GM11168 (cell line): ENCODE measurements around the gene BANP.
"Not testable (repeated sequence)": the region's sequence is repeated elsewhere in the genome, so short reads cannot be mapped to it uniquely, and the experiment has no call there.

Source experiments
- in situ Hi-C: fragments of 300-500 bp; cut with MboI; formaldehyde crosslinking; loops from one replicate; pipeline ENCODE4 v1.12.0; 2022; ENCODE audit warnings: low sequenced_read_pairs; ENCODE audit not compliant: unreplicated experiment

BANP gene

DNA sequence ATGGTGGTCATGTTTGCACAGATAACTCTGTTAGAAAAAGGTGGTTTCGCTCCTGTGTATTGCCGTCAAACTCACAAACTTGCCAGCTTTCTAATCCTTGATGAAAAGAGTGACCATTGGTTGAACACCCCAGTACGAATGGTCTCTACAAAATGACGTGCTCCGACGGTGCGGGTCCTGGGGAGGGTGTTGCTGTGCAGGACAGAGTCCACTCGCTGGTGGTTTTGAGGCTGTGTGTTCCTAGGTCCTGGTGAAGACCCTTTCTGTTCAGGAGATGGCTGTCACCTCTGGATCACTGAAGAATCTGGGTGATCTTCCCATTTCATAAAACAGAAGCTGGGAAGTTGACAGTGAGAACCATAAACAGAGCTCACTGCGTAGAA is 87.3 kb downstream of the BANP start:
- in situ Hi-C loops = not testable (repeated sequence)

DNA sequence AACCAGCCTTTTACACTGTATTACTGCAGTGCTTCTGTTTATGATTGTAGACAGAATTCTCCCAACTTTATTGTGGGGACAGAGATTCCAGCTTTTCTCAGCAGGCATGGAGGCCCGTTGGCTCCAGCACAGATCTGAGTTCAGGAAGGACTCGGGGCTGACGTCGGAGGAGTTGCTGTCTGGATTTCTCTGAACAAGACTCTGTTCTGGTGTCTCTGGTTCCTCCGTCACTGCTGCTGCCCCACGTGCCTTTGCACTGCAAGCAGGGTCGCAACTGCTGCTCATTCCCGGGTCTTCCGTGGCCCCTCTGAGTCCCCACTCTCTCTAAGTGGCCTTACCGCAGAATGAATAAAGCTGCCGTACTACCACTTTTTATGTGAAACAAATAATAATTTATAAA is 88.4 kb downstream of the BANP start:
- in situ Hi-C loops = no loop called here

DNA sequence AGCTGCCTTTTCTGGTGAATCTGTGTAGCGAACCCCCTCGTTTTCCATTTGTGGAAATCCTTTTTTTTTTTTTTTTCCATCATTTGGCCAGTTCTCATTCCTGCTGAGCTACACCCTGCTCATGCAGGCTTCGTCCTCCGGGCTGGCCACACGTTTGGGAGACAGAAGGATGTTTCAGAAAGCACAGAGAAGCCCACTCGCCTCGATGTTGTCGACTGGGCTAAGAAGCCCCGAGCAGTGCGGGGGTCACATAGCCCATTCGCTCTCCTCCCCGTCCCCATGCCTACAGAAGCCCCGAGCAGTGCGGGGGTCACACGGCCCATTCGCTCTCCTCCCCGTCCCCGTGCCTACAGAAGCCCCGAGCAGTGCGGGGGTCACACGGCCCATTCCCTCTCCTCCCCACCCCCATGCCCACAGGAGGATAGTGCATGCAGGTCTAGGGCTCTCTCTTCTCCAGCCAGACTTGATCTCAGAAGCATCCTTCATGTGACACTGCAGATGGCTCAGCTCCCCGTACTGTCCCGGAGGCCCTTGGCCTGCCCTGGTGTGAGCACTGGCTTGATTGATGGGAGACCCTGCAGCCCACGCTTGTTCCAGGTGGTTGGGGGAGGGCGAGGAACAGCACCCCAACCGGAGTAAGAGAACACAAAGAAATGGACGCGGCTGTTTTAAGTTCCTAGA is 89.1 kb downstream of the BANP start:
- in situ Hi-C loops = not testable (repeated sequence)

DNA sequence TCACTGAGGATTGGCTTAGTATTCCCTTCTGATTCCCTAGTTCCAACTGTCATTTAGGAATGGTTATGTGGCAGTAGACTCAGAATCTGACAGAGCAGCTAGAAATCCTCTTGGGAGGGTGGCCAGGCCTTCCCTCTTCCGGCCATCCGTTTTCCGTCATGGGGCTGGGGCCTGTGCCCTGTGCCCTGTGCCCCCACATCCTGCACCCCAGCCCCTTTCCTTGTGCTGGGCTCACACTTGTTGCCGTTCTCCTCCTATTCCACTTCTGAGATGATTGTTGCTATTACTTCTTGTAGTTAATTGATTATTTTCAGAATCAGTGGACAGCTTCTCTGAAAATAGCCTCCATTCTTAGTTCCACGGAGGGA is 89.6 kb downstream of the BANP start:
- in situ Hi-C loops = not testable (repeated sequence)

DNA sequence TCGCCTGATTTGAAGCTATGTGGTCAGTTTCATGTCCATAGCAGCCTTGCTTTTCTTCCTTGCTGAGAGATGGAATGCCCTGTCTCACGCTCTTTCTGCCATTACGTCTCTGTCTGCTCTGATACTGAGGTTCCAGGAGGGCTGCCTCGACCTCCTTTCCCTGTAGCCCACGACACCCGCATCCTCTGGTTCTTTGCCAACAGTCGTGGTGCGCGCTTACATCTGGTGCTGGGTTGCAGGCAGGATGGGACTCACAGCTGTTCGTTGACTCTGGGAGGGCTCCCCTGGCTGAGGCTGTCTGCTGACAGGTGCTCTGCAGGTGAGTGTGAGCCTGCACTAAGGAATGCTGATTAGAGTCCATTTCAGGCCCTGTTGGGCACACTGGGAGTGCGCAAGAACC is 90.3 kb downstream of the BANP start:
- in situ Hi-C loops = not testable (repeated sequence)

DNA sequence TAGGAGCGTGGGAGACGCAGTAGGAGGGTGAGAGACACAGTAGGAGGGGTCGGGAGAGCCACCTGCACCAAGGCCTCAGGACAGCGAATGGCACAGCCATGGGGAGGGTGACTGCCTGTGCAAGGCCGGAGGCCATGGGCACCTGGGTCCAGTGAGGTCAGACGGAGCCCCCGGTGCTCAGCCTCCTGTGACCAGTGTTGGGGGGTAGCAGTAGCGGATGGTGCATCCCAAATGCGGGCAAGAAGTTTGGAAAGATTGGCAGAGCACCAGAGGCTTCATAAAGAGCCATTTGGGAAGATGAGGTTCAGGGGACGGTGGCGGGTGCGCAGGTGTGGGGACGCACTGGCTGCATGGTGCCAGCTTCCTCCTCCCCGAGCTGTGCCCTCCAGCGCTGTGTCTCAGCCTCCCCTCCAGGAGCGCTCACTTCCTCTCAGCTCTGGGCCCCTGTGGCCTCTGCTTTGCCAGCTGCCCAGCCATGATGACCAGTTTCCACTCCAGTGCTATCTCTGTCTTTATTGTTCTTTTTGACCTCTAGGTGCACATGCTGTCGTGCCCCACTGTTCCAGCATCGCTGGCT is 90.8 kb downstream of the BANP start:
- in situ Hi-C loops = not testable (repeated sequence)

DNA sequence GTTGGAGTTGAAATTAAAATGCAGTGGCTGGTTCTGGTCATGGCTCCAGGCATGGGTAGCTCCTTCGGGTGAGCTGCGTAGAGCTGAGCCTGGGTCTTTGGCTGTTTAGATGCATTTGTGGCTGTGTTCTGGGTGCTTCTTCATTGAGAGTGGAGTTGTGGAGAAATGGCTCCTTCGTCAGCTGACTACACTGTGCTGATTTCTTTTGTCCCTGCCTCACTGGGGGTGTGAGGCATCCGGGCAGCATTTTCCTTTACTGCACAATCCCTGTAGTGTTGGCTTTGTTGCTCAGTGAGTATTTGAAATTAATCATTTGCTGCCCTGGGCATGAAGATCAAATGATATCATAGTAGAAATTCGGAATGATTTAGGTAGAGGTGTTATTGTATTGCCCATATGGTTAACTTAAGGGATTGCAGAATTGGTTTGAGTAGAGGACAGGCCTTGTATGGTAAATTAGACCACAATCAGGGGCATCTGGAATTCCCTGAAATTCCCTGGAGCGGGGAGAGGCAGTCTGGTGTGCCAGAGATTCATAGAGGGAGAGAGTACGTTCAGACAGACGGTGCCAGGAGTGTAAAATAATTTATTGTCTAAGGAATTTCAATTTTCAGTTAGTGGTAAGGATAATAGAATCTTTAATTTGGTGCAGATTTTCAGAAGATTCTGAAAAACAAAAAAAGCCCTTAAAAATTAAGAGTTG is 92.1 kb downstream of the BANP start:
- in situ Hi-C loops = not testable (repeated sequence)

DNA sequence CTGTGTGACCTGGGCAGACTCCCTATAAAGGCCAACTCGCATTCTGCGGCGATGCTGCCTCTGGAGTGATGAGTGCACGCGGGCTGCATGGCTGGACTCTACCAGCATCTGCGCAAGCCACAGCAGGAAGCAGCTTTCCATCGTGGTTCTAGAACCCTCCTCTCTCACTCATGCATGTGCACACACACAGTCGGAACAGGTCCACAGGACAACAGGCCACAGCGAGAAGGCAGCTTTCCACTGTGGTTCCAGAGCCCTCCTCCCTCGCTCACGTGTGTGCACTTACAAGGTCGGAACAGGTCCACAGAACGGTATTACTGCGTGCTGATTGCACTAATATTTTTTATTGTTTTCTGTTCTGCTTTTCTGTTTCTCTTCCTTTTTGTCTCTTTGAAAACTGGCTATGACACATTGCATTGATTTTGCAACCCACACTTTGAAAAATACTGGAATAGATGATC is 92.9 kb downstream of the BANP start:
- in situ Hi-C loops = not testable (repeated sequence)

DNA sequence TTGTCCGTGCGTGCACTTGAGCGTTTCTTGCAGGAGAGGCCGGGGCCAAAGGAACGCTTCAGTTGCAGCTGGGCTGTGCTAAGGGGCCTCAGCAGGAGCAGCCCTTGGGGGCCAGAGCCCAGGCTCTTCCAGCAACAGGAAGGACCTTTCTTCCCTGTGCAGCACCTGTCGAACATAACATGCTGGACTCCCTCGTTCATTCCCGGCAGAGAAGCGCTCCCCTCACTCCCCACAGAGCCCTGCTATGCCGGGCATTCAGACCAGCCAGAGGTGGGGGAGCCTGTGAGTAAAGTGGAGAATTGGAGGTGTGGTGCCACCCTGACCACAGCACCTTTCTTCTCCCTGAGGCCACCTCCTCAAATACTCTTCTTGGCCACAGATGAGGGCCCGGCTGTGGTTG is 94.1 kb downstream of the BANP start:
- in situ Hi-C loops = not testable (repeated sequence)

DNA sequence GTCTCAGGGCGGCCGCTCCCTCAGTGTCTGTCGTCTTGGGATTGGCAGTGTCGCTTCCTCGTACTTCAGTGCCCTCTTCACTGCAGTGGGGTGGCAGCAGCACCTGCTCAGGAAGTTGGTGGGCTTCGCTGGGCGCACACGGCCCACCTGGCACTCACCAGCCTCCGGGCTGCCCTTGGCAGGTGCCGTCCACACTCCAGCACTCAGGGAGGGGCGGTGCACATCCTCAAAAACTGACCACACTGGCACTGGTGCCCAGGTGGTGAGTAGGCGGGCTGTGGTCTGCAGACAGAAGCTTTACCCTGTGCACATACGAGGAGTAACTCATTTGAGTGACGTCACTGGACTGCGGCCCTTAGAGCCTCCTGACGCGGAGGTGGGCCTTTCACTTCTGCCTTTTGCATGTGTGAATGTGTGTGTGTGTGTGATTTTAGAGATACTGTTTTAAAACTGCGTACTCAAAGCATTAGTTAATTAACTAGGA is 94.6 kb downstream of the BANP start:
- in situ Hi-C loops = no loop called here

DNA sequence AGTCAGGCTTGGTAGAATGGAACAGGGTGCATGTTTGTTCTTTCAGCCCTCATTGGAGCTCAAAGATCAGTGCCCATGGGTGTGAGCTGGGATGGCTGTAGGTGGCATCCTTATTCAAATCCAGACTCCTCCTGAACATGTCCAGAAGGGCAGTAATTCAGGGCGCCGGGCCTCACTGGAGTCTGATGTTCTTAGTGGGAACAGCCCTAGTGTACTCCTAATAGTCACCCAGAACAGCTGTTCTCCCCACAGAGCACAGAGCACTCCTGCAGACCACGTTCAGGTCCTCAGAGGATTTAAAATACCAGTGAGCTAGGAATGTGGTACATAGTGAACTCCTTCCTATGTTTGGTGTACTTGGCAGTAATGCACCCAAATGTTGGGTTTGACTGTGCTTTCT is 96.2 kb downstream of the BANP start:
- in situ Hi-C loops = no loop called here

DNA sequence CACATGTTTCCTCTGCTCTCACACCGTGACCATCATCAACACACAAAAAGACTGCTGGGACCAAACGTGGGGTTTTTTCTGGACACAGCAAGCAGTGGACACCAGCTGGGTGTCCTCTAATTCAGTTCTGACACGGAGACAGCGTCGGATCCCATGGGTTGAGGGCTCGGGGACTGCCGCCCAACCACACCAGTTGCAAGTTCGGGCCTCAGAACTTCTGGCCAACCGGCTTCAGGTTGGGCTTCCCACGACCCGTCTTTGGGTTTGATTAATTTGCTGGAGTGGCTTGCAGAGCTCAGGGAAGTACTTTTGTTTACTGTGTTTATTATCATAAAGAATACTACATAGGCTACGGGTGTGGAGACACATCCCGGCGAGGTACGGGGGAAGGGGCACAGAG is 97.8 kb downstream of the BANP start:
- in situ Hi-C loops = no loop called here

DNA sequence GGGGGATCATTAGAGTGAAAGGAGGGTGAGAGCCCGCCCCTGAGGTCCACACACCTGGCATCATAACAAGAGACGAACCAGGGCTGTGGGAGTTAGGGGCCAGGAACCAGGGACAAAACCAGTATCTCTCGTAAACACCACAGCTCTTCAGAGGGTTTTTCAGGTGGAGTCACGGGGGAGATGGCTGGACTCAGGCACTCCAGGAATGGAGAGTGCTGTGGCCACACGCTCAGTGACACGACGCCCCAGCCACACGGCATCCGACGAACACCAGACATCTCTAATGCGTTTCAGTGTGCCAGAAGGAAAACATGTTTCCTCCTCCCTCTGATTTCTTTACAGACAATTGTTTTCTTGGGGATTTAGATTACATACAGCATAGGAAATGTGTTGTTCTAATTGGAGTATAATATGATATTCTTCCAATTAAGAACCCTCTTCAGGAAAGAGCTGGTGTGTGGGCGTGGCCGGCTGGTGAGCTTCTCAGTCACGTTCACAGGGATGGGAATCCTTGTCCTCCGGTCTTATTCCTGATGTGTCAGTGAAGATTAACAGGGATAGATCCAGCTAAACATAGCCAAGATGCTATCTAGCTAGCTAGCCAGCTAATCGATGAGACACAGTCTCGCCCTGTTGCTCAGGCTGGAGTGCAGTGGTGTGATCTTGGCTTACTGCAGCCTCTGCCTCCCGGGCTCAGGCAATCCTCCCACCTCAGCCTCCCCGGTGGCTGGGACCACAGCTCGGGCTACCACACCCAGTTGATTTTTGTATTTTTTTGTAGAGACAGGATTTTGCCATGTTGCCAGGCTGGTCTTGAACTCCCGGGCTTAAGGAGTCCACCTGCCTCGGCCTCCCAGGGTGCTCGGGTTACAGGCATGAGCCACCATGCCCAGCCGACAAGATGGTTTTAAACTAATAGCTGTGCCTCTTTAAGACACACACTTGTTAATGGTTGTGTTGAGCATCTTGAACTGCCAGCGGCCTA is 98.6 kb downstream of the BANP start:
- in situ Hi-C loops = no loop called here

DNA sequence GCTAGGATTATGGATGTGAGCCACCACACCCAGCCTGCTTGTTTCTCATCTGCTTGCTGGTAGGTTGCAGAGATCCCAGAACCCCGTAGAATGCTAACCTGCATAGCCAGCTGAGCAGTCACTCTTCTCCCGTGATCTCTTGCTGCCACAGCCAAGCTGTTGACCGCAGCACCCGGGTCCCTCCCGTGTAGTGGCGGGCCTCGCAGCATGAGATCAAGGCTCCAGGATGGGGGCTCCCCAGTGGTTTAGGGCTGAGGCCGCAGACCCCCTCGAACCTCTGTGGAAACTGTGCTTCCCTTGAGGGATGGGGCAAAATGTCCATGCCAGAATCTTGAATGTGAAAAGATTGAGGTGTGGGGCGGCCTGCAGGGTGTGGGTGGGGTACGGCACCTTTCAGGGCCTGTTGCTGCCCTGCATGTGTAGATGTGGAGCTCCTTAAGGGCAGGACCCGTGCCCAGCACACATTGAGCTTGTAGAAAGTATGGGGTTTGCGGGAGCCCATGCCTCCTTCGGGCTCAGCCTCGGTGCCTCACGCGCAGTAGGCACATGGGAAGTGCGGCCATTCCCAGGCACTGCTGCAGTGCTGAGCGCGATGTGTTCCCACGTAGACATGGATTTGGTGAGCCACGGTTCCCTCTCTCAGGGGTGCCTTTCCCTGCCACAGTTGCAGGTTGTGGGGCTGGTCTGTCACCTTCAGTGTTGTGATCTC is 99.9 kb downstream of the BANP start:
- in situ Hi-C loops = no loop called here

DNA sequence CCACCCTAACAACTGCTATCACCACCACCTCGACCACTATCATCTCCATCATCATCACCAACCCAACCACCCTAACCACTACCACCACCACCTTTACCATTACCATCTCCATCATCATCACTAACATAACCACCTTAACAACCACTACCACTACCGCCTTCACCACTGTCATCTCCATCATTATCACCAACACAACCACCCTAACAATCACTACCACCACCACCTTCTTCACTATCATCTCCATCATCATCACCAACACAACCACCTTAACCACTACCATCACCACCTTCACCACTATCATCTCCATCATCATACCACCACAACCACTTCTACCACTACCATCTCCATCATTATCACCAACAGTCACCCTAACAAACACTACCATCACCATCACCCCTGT is 101.4 kb downstream of the BANP start:
- in situ Hi-C loops = no loop called here

DNA sequence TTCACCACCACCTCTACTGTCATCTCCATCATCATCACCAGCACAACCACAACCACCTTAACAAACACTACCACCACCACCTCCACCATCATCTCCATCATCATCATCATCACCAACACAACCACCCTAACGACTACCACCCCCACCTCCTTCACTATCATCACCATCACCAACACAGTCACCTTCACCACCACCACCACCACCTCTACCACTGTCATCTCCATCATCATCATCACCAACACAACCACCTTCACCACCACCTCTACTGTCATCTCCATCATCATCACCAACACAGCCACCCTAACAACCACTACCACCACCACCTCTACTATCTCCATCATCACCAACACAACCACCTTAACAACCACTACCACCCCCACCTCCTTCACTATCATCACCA is 102.2 kb downstream of the BANP start:
- in situ Hi-C loops = not testable (repeated sequence)

DNA sequence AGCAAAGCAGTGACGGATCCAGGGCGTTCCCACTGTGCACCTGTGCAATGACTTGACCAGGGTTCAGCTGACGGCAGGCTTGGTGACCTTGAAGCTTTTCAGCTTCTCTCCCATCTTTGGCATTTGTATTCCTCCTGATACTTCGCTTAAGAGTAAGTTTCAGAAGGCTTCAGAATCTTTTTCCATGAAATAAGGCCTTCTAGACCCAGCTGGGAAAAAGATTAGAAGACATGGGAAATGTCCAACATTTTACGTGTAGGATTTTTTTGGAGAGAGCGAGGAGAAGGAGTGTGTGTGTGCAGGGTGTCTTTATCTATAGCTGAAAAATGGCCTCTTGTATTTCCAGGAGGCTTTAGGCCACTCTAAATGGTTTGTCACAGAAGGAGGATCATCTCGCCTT is 104.1 kb downstream of the BANP start:
- in situ Hi-C loops = no loop called here

DNA sequence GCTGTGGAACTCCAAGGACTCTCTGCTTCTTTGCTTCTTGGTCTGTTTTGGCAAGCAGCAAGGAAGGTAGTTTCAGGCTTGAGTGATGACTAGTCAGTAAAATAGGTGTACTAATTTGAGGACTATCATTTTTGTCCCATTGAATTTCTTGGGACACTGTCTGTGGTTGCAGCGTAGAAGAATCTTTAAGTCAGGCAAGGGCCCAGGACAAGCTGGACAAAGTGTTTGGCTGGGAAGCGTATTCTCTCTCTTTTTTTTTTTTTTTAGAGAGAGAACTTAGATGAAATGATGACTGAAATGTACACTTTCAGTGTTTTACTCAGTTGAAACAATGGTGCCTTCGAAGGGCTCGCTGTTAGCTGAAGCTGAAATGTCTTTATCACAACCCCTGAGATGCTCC is 105.0 kb downstream of the BANP start:
- in situ Hi-C loops = no loop called here

DNA sequence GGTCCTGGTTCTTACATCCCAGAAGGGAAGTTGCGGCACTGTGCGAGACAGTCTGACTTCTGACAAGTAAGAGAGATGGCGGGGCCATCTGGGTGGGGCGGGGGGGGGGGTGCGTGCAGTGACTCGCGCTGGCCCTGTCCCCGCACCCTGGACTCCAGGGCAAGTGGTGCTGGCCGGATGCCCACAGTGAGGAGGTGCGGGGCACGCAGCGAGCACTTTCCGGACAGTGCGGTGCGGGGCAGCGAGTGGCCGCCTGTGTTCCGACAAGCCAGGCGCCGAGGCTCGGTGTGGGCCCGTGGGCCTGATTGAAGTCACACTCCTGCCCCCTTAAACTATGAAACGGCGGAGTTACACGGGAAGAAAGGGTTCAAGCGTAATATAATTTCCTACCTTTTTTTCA is 106.4 kb downstream of the BANP start:
- in situ Hi-C loops = no loop called here

DNA sequence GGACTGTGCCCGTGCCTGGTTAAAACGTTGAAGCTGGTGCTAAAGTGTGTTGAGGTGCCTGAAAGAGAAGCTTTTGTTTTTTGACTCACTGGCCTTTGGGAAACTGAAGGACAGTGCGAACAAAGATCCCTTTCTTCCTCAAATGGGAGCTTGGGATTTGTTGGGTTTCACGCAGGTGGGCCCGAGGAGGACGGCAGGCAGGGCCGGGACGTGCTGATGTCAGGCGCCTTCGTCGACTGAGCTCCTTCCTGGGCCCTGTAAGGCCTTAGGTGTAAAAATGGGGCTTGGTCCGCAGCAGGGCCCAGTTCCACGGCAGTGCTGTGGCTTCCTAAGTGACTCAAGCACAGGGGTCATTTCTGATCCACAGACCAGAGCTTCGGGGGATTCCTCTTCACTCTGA is 106.9 kb downstream of the BANP start:
- in situ Hi-C loops = no loop called here
